ENCODE measurements around the gene FSIP1. TPM values are rescaled to one million over a fixed set of nuclear protein-coding genes. Genes with fewer than 3 reads are reported as not detected.
A peak's percentile ranks its signal among the peaks of the same experiment; 100 is the strongest.

The FSIP1 gene
- total and polyA plus RNA-seq, 9 of the 15 experiments (the other 6 are each of a cell fraction or from before 2014, with no cell fraction given) = 0.07 to 0.51 (median 0.29) TPM

GRCh38 chr15:39788800-39789565 lies 6.3 kb upstream of the FSIP1 start:
- H3K4me1 ChIP-seq (replicated peaks in 1 of 2; ENCODE audit: control insufficient read depth in 2 of 2, insufficient read depth in 2 of 2, low read length in 2 of 2) = peaks cover 0 to 3% of the 10 kb centered on the region in 2 experiments; a peak in 3 of 5 replicates
- H4K20me1 ChIP-seq (replicated peaks; ENCODE audit: control insufficient read depth, insufficient read depth, low read length) = no peaks in the 10 kb centered on the region
- BruUV-seq (replicated peaks) = no TSS peak
- no peak overlapping the region for H3K4me3 ChIP-seq
- in situ Hi-C loops (cut with MboI) (loop anchor here (5.0 to 25.0 kb wide), 2 partner anchors 133 to 223 kb away; partner anchors contain the start of gene GPR176), intact Hi-C loops (cut with micrococcal nuclease) (loop anchor here (5.0 kb wide), 4 partner anchors 138 to 483 kb away; no protein-coding TSS in a partner anchor)
- FAIRE-seq = no peak
- no peaks in the 10 kb centered on the region for H3K9me3 ChIP-seq (replicated peaks; ENCODE audit: control insufficient read depth, insufficient read depth, low read depth, low read length)
- H3K4me2 ChIP-seq (ENCODE audit: insufficient read depth, low read length) = no peak overlapping the region
- ChIA-PET POLR2A (interaction anchor here (1.1 to 1.4 kb wide), 2 partner anchors 9 to 242 kb away, joined by 3 read pairs; no protein-coding TSS in a partner anchor), CTCF (ENCODE audit: low intra/inter-chr PET ratio) (interaction anchor here (0.6 to 4.6 kb wide), 2 partner anchors 130 to 486 kb away, joined by 3 to 22 read pairs; no protein-coding TSS in a partner anchor)
- H3K9ac ChIP-seq (ENCODE audit: insufficient read depth in 1 of 2, low read depth in 2 of 2, low read length in 2 of 2) = no peak overlapping the region
- no peak for ATAC-seq
- H2AFZ ChIP-seq (ENCODE audit: low read depth, low read length) = no peak overlapping the region
- 34% methylated on average over 3 of the region's 3 CpGs for WGBS (ENCODE audit: insufficient coverage, low coverage, missing lambda C conversion rate)
- no peaks in the 10 kb centered on the region for H3K36me3 ChIP-seq (ENCODE audit: control insufficient read depth, insufficient read depth, low read length)
- H3K27ac ChIP-seq (ENCODE audit: extremely low read depth, low read depth, low read length) = no peak overlapping the region
- TF ChIP-seq ILF3 (IDR thresholded peaks at IDR 0.05; ENCODE audit: borderline replicate concordance) (no peak), CEBPG (CRISPR knock-in tag; IDR thresholded peaks at IDR 0.05) (no peak), CEBPG (tag; conservative IDR thresholded peaks at IDR 0.05 in 1 of 2, IDR thresholded peaks at IDR 0.05 in 1 of 2) (0 out of 4 replicates have a peak, but pooled peaks of 1 of the 2 experiments have one; percentile 14), ZNF695 (CRISPR knock-in tag; IDR thresholded peaks at IDR 0.05) (no peak), FOSL1 (tag; conservative IDR thresholded peaks at IDR 0.05) (peak; percentile 44), ZNF766 (CRISPR knock-in tag; conservative IDR thresholded peaks at IDR 0.05) (peak; percentile 89), ZNF764 (CRISPR knock-in tag; IDR thresholded peaks at IDR 0.05; ENCODE audit: low read depth) (no peak), MAX (CRISPR knock-in tag; IDR thresholded peaks at IDR 0.05) (no peak), NFRKB (IDR thresholded peaks at IDR 0.05; ENCODE audit: low read depth) (no peak), HNRNPLL (IDR thresholded peaks at IDR 0.05; ENCODE audit: low read depth, low read length, poor library complexity, severe bottlenecking) (no peak), GTF2A2 (tag; IDR thresholded peaks at IDR 0.05) (no peak), ILK (tag; IDR thresholded peaks at IDR 0.05; ENCODE audit: borderline replicate concordance, low read depth) (no peak), SMC3 (conservative IDR thresholded peaks at IDR 0.05; ENCODE audit: insufficient read depth, low read depth, low read length) (no peak), ZC3H11A (IDR thresholded peaks at IDR 0.05; ENCODE audit: low read depth, low read length) (no peak), ZNF589 (CRISPR knock-in tag; IDR thresholded peaks at IDR 0.05; ENCODE audit: low read depth) (no peak), NCOA1 (IDR thresholded peaks at IDR 0.05; ENCODE audit: low read depth) (no peak), NR2C2 (CRISPR knock-in tag; IDR thresholded peaks at IDR 0.05) (no peak), NR2C2 (tag; IDR thresholded peaks at IDR 0.05) (peak; percentile 34; the same call in 1 of the 2 replicates)
- DNase-seq (ENCODE audit: extremely low read depth in 1 of 4, low spot score in 3 of 4) = no peak
- no peaks in the 10 kb centered on the region for H3K27me3 ChIP-seq (ENCODE audit: control insufficient read depth in 2 of 2, insufficient read depth in 2 of 2, low read length in 2 of 2)
- H3K79me2 ChIP-seq (ENCODE audit: control insufficient read depth, insufficient read depth, low read length) = peaks cover 1% of the 10 kb centered on the region; the same call in 1 of the 3 replicates
- H3K9me1 ChIP-seq (ENCODE audit: control insufficient read depth, insufficient read depth, low read length) = no peaks in the 10 kb centered on the region

Data from K562 (cell line).